HUES6 (cell line): ENCODE results near the gene PPCDC.
A peak's percentile ranks its signal among the peaks of the same experiment; 100 is the strongest.

Experiments used
- H3K27ac ChIP-seq: 2 replicates; pipeline ENCODE4 v1.7.0; 2013; ENCODE audit warnings: low read depth, mild to moderate bottlenecking, low read length, inconsistent platforms
- H3K27me3 ChIP-seq: 2 replicates; pipeline ENCODE4 v1.6.1; 2013; ENCODE audit warnings: low read length; ENCODE audit not compliant: control insufficient read depth, insufficient read depth
- H3K36me3 ChIP-seq: 2 replicates; pipeline ENCODE4 v1.6.1; 2013; ENCODE audit warnings: low read length; ENCODE audit not compliant: control insufficient read depth, insufficient read depth
- H3K4me1 ChIP-seq: 2 replicates; pipeline ENCODE4 v1.6.1; 2013; ENCODE audit warnings: low read length; ENCODE audit not compliant: control insufficient read depth, insufficient read depth
- H3K4me3 ChIP-seq: 2 replicates; pipeline ENCODE4 v1.5.1; 2013; ENCODE audit warnings: low read depth, low read length
- H3K9ac ChIP-seq: one replicate; pipeline ENCODE4 v1.6.1; 2013; ENCODE audit warnings: mild to moderate bottlenecking, low read length
- H3K9me3 ChIP-seq: 2 replicates; pipeline ENCODE4 v1.6.1; 2013; ENCODE audit warnings: low read depth, low read length; ENCODE audit not compliant: control insufficient read depth, insufficient read depth

PPCDC gene

DNA sequence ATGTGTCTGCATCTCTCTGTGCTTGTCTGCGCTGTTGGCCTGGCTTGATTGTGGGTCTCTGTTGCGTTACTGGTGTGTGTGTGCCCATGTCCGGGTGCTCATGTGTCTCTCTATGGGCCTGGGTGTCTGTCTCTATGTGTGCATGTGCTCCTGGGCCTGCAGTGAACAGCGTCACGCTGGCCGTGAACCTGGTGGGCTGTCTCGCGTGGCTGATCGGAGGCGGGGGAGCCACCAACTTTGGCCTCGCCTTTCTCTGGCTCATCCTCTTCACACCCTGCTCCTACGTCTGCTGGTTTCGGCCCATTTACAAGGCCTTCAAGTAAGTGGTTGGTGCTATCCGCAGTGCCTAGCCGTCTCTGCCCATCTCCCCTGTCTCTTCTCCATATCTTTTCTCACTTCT lies 7.0 kb upstream of the PPCDC start:
- H3K9me3 ChIP-seq: no peaks in the 10 kb centered on the region
- H3K27ac ChIP-seq: no peak overlapping the region
- H3K9ac ChIP-seq: no peak overlapping the region
- H3K4me3 ChIP-seq: no peak overlapping the region
- H3K36me3 ChIP-seq: peaks cover 37% of the 10 kb centered on the region; the same call in 1 of the 2 replicates
- no peaks in the 10 kb centered on the region for H3K4me1 ChIP-seq
- H3K27me3 ChIP-seq: no peaks in the 10 kb centered on the region

GRCh38 chr15:75019916-75020315 lies 3.5 kb upstream of the PPCDC start:
- peaks cover 24% of the 10 kb centered on the region; the same call in 1 of the 2 replicates for H3K36me3 ChIP-seq
- no peaks in the 10 kb centered on the region for H3K9me3 ChIP-seq
- no peaks in the 10 kb centered on the region for H3K4me1 ChIP-seq
- H3K4me3 ChIP-seq: no peak overlapping the region
- H3K27ac ChIP-seq: no peak overlapping the region
- no peak overlapping the region for H3K9ac ChIP-seq
- no peaks in the 10 kb centered on the region for H3K27me3 ChIP-seq

DNA sequence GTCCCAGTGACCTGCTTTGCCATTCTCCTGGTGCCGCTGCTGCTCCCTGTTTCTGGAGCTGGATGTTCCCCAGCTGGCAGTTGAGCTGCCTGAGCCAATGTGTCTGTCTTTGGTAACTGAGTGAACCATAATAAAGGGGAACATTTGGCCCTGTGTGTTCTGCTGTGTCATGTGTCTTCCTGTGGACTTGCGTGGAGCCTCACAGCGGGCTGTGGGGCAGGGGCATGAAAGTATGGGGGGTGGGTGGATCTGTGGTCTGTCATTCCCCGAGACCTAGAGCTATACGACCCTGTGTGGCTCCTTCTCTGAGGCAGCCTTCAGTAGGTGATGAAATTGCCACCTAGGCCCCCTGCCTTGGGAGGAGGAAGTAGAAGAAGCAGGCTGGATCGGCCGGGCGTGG lies 2.0 kb upstream of the PPCDC start:
- no peaks in the 10 kb centered on the region for H3K9me3 ChIP-seq
- H3K4me1 ChIP-seq: no peaks in the 10 kb centered on the region
- H3K27ac ChIP-seq: no peak overlapping the region

GRCh38 chr15:75022783-75023180 lies 608 bp upstream of the PPCDC start:
- Histone ChIP-seq H3K36me3 (peaks cover 7% of the 10 kb centered on the region; the same call in 1 of the 2 replicates), H3K27me3 (no peaks in the 10 kb centered on the region), H3K9ac (no peak overlapping the region), H3K27ac (no peak overlapping the region), H3K9me3 (no peaks in the 10 kb centered on the region), H3K4me1 (0 out of 2 replicates have a peak, but pooled peaks cover under 1% of the 10 kb centered on the region), H3K4me3 (no peak overlapping the region)

More for the DNA sequence above, 2.0 kb upstream of the PPCDC start:
- Histone ChIP-seq H3K4me3 (no peak overlapping the region), H3K27me3 (no peaks in the 10 kb centered on the region), H3K36me3 (peaks cover 20% of the 10 kb centered on the region; the same call in 1 of the 2 replicates), H3K9ac (no peak overlapping the region)

GRCh38 chr15:75023872-75024636 lies 664 bp downstream of the PPCDC start:
- Histone ChIP-seq H3K4me3 (peak overlapping the region; percentile 93), H3K9me3 (no peaks in the 10 kb centered on the region), H3K27me3 (no peaks in the 10 kb centered on the region), H3K9ac (peak overlapping the region; percentile 99), H3K27ac (peak overlapping the region; percentile 82), H3K36me3 (no peaks in the 10 kb centered on the region; the same call in 1 of the 2 replicates), H3K4me1 (peaks cover 6% of the 10 kb centered on the region)

DNA sequence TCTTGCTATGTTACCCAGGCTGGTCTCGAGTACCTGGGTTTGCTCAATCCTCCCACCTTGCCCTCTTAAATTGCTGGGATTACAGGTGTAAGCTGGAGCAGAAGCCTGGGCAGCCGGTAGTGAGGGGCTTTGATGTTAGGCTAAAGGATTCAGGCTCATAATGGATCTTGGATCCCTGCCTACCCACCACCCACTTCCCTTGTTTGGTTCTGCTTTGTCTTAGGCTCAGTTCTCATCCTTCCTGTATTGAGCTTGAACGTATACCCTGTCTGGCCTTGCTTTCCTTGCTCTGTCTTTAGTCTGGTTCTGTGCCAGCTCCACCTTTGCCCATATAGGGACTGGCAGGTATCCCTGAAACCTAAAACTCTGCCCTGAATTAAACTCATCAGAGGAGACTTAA lies 1.7 kb downstream of the PPCDC start:
- peaks cover 14% of the 10 kb centered on the region for H3K4me1 ChIP-seq
- no peak overlapping the region for H3K27ac ChIP-seq
- H3K4me3 ChIP-seq: no peak overlapping the region
- H3K27me3 ChIP-seq: no peaks in the 10 kb centered on the region
- no peak overlapping the region for H3K9ac ChIP-seq
- no peaks in the 10 kb centered on the region; the same call in 1 of the 2 replicates for H3K36me3 ChIP-seq
- H3K9me3 ChIP-seq: no peaks in the 10 kb centered on the region

DNA sequence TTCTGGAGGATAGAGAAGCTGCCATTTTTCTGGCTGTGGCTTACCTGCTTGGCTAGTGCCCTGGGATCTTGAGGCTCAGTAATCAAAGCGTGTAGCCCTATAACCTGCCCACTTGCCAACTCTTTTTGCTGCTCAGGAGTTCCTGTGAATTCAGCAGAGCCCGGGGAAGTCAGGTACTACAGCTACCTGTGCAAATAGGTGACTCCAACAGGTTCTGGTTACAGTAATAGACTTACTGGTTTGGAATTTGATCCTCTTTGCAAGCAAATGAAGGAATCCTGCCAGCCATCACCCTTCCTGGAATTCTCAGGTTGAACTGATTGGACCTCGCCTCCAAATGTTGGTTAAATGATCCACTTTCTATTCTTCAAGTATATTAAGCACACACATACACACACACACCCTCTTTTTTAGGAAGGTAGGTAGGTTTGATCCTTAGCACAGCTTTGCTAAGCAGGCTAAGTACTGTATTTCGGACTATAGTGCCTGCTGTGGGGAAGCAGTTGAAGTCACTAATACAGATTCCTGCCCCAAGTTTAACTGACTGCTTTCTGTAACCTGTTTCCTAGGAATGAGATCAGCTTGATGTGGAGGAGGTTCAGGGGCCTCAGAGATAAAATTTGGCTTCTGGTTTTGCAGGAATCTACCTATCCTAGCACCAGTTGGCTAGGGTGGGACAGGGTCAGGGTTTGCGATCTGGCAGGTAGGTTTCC lies 2.3 kb downstream of the PPCDC start:
- no peak overlapping the region for H3K9ac ChIP-seq
- no peaks in the 10 kb centered on the region for H3K9me3 ChIP-seq
- H3K27me3 ChIP-seq: no peaks in the 10 kb centered on the region
- H3K27ac ChIP-seq: no peak overlapping the region
- no peak overlapping the region for H3K4me3 ChIP-seq
- H3K4me1 ChIP-seq: peaks cover 20% of the 10 kb centered on the region
- H3K36me3 ChIP-seq: no peaks in the 10 kb centered on the region; the same call in 1 of the 2 replicates

- Histone ChIP-seq H3K27me3 (no peaks in the 10 kb centered on the region), H3K4me1 (peaks cover 36% of the 10 kb centered on the region), H3K9ac (no peak overlapping the region), H3K4me3 (no peak overlapping the region), H3K36me3 (no peaks in the 10 kb centered on the region; the same call in 1 of the 2 replicates), H3K9me3 (no peaks in the 10 kb centered on the region), H3K27ac (no peak overlapping the region)
Observed at GRCh38 chr15:75027551-75027950, 4.2 kb downstream of the PPCDC start.

GRCh38 chr15:75028991-75029377 lies 5.6 kb downstream of the PPCDC start:
- H3K4me1 ChIP-seq: peaks cover 40% of the 10 kb centered on the region
- no peak overlapping the region for H3K4me3 ChIP-seq
- H3K9ac ChIP-seq: peak overlapping the region; percentile 19
- no peak overlapping the region for H3K27ac ChIP-seq
- H3K36me3 ChIP-seq: no peaks in the 10 kb centered on the region; the same call in 1 of the 2 replicates
- H3K27me3 ChIP-seq: no peaks in the 10 kb centered on the region
- no peaks in the 10 kb centered on the region for H3K9me3 ChIP-seq

- Histone ChIP-seq H3K27me3 (no peaks in the 10 kb centered on the region), H3K9ac (peak overlapping the region; percentile 37), H3K4me1 (peaks cover 44% of the 10 kb centered on the region), H3K4me3 (peak overlapping the region; percentile 30; the same call in 1 of the 2 replicates), H3K9me3 (no peaks in the 10 kb centered on the region), H3K27ac (no peak overlapping the region; the same call in 1 of the 2 replicates), H3K36me3 (peaks cover 4% of the 10 kb centered on the region; the same call in 1 of the 2 replicates)
Observed at GRCh38 chr15:75029378-75030022, 6.1 kb downstream of the PPCDC start.
